ENCODE data around the gene GNG13.

The GNG13 gene

GRCh38 chr16:751152-752006 is 49.2 kb downstream of the GNG13 start:
- TF ChIP-seq, protein P1, sequence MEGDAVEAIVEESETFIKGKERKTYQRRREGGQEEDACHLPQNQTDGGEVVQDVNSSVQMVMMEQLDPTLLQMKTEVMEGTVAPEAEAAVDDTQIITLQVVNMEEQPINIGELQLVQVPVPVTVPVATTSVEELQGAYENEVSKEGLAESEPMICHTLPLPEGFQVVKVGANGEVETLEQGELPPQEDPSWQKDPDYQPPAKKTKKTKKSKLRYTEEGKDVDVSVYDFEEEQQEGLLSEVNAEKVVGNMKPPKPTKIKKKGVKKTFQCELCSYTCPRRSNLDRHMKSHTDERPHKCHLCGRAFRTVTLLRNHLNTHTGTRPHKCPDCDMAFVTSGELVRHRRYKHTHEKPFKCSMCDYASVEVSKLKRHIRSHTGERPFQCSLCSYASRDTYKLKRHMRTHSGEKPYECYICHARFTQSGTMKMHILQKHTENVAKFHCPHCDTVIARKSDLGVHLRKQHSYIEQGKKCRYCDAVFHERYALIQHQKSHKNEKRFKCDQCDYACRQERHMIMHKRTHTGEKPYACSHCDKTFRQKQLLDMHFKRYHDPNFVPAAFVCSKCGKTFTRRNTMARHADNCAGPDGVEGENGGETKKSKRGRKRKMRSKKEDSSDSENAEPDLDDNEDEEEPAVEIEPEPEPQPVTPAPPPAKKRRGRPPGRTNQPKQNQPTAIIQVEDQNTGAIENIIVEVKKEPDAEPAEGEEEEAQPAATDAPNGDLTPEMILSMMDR (IDR thresholded peaks at IDR 0.05; ENCODE audit: low read depth, low read length, missing control alignments), result no peak
- DNase-seq (ENCODE audit: low read depth), result no peak
- H3K4me3 ChIP-seq (ENCODE audit: low read depth, low read length), result no peak overlapping the region

DNA sequence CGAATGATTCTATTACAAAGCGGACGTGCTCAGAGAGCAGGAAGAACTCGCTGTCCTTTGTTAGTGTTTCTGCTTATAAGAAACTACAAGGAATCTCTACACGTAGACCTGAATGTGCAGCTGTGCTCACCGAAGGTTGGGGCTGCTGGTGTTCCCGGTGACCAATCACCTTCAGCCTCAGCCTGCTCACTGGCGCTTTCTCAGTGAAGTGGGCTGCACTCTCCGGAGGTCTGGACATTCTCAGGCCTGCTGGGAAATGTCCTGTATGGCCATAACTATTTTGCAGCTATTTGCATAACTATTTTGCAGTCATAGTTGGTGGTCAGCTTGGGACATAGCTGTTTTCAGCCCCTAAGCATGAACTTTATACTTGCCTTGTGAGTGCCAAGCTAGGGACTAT is 50.0 kb downstream of the GNG13 start:
- DNase-seq (ENCODE audit: low read depth), result no peak
- H3K4me3 ChIP-seq (ENCODE audit: low read depth, low read length), result no peak overlapping the region
- TF ChIP-seq, protein P1 (IDR thresholded peaks at IDR 0.05; ENCODE audit: low read depth, low read length, missing control alignments), result no peak

- no peak overlapping the region for H3K4me3 ChIP-seq (ENCODE audit: low read depth, low read length)
- TF ChIP-seq, protein P1 (IDR thresholded peaks at IDR 0.05; ENCODE audit: low read depth, low read length, missing control alignments), result no peak
- no peak for DNase-seq (ENCODE audit: low read depth)
Measured at GRCh38 chr16:749010-749409, 51.5 kb downstream of the GNG13 start.

Data from GM12864 (cell line).